ENCODE data around the gene CLK3. TPM values are rescaled to one million over a fixed set of nuclear protein-coding genes. Genes with fewer than 3 reads are reported as not detected.
"Not testable (repeated sequence)": the region's sequence is repeated elsewhere in the genome, so short reads cannot be mapped to it uniquely, and the experiment has no call there.

The CLK3 gene
- polyA plus RNA-seq, 5 donors, result 77.2 to 90.8 (median 83.3) TPM

DNA sequence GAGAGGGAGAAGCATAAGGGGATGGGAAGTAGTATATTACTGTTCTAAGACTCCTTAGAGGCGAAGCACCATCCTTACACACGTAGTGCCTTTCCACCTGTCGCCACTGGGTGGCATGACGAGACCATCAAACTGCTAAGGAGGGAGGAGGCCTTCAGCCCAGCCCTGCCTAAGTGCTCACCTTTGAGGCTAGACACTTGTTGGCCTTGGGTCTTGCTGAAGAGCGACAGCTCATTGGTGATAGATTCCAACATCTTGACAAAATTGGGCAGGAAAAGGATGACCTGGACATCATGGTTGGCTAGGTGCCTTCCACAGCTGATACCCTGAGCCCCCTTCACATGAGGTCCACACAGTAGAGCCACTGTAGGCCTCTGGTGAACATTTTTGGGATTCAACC is 19.6 kb downstream of the CLK3 start:
- DNase-seq, result peak in 1 of 2 donors; percentile 44

GRCh38 chr15:74636984-74637383 is 21.3 kb downstream of the CLK3 start:
- no peak for DNase-seq

DNA sequence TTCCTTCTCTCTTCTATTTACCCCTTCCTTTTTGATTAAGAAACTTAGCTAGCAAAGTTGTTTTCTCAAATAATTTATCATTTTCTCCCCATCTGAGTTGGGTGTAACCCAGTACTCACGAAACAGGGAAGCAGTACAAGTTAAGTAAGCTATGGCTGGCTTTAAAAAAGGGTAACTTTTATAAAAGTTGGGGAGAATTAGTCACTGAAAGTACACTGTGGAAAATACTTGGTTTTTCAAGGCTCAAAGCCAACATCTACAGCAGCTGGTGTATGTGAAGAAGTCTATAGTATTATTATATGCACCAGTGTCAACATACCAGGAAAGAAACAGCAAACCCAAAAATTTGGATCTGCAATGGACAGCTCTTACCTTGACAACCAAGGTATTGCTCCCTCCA is 25.5 kb downstream of the CLK3 start:
- no peak for DNase-seq

DNA sequence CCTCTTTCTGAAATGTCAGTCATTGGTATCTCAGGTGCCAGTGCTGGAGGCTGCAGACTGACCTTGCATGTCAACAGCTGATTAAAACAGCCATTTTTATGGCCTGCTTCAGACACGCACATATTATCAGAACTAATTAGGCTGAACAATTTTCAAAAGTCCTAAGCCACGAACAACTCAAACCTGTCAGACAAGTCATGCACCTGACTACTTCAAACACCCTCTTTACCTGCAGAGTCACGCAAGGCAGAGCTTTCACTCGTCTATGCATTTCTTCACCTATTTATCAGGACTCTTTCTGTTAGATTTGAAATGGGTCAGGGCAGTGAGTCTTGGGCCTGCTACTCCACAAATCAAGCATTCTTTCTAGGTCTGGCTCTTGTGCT is 26.7 kb downstream of the CLK3 start:
- DNase-seq, result peak; percentile 44 to 45

DNA sequence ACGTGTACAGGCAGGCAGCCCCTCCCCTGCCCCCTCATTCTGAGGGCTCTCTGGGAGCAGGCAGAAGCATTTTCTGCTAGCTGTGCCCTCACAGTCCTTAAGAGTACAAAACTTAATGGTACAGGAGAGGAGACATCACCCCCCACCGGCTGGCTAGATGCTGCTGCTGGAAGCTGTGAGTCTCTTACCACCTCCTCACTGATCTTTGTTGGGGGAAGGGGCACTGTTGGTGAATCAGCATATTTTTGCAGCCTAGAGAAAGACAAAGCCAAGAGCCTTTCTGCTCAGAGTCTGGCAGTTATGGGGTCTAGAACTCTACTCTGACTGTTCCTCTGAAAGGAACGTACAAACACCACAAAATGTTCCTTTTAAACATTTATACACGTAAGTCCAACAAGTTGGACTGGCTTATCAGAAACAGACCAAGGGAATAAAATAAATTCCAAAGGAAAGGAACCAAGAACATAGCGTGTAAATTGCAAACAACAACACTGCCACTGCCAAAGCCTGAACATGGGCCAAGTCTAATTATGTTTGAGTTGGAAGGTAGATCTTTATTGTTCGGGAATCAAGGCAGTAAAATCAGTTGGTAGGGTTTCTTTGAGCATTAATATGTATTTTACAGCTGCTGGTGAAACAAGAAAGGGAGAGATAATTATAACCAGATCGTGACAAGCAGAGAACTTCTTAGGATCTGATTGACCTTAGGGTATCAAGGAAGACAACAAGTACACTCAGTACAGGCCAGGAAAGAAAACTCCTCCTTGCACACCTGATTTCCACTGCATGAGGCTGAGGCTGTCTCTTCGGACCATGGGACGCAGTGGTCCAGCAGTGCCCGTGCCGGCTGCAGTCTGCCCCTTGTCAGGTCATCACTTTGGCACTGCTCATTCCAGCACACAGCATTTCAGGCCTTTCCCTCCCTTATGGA is 27.4 kb downstream of the CLK3 start:
- DNase-seq, result peak in 1 of 2 donors; percentile 19

GRCh38 chr15:74643665-74644204 is 28.1 kb downstream of the CLK3 start:
- no peak for DNase-seq

GRCh38 chr15:74646480-74646879 is 30.8 kb downstream of the CLK3 start:
- DNase-seq, result no peak

- no peak for DNase-seq
Measured at GRCh38 chr15:74648051-74648842, 32.6 kb downstream of the CLK3 start.

DNA sequence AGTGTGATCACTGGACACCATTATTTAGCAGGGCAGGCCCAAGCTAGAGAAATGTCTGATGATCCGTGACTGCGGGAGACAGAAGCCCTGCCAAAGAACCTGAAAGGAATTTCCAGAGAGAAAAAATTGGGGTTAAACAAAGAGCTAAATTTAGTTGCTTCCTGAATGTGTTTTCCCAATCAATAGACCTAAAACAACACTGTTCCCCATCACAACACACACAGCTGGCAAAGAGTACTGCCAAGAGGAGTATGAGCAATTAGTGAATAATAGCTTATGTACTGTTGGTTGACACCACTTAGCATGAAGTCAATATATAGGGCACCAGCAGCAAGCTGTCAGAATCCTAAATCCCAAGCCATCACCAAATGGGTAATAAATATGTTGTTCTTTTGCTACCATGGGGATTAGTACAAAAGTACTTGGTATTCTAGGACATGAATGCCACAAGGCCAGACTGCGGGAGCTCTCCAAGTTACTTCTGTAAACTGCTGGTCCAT is 35.7 kb downstream of the CLK3 start:
- no peak for DNase-seq

DNA sequence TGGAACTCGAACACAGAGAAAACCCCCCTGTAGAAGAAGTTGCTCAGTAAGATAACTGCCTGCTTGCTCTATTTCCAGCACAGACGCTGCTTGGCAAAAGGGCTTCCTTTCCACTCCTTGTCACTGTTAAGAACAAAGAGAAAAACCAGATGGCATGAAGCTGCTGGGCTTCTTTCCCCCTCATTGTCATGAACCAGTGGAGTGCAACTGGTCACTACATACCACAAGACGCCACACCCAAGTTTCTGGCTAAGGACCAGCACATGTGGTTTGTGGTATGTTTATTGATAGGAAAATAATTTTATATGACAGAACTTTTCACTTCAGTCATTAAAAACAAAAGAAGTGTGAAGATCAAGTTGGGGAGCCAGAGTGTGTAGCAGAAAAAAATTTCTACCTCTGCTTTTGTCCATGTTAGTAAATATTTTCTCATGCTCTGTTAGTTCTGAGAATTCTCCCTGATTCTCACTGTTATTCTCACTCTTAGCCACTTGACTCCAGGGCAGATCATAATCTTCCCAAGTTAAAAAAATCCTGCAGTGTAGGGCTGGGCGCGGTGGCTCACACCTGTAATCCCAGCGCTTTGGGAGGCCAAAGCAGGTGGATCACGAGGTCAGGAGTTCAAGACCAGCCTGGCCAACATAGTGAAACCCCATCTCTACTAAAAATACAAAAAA is 37.9 kb downstream of the CLK3 start:
- no peak for DNase-seq

DNA sequence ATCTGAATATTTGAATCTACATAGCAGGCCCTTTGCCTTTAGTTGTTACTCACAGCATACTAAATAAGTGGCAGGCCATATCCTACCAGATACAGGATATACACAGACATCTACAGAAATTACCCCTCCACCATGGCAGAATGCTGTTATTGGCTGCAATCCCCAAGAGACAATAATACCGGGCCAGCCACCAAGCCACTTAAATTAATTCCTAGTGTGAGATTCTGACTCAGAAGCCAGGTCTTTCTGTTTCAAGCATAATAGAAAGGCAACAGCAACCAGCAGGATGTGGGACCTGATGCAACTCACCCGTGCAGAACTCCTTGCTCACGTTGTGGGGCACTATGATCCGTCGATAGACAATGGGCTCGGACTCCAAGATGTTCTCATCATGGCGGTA is 39.8 kb downstream of the CLK3 start:
- no peak for DNase-seq

DNA sequence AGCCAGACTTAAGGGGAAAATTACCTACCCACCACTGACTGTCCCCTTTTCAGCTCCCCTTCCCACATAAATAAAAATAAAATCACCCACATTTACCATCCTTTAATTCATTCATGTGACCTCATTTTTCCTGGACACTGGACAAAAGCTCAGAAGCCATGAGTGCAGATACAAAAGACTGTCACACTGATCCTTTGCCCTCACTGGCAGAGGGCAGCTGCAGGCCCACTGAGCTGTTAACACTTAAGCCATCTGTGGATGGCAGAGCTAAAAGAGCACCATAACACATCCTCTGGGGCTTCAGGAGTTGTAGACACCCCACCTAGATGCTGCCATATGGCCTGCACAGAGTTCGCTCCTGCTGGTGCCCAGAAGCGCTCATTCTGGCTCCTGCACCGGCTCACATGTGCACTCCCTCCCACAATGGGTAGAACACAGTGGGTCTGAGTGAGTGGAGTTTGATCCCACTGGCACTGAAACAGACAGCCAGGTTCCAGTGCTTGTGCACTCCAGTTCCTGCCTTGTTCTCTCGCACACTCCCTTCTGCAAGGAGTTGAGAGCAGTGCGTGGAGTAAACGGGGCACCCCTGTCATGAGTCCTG is 41.4 kb downstream of the CLK3 start:
- no peak for DNase-seq

DNA sequence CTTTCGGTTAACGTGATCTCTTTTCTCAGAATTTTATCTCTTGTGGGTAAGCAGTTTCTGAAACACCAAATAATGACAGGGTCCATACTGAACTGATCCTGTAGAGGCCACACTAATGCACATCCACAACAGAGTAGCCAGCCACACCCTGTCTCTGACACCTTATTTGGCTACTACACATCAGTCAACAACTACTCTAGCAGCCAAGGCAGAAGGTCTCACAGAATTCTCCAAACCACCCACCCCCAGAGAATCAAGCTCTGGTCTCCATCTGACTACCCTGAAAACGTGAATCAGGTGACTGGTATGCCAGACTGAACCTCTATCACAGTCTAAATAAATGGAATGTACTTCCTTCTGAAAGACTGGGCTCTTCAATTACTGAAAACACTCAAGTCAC is 42.2 kb downstream of the CLK3 start:
- DNase-seq, result no peak

- not testable (repeated sequence) for DNase-seq
Measured at GRCh38 chr15:74661280-74661679, 45.6 kb downstream of the CLK3 start.

- no peak for DNase-seq
Measured at GRCh38 chr15:74662064-74662860, 46.6 kb downstream of the CLK3 start.

- DNase-seq, result no peak
Measured at GRCh38 chr15:74663303-74664027, 47.8 kb downstream of the CLK3 start.

DNA sequence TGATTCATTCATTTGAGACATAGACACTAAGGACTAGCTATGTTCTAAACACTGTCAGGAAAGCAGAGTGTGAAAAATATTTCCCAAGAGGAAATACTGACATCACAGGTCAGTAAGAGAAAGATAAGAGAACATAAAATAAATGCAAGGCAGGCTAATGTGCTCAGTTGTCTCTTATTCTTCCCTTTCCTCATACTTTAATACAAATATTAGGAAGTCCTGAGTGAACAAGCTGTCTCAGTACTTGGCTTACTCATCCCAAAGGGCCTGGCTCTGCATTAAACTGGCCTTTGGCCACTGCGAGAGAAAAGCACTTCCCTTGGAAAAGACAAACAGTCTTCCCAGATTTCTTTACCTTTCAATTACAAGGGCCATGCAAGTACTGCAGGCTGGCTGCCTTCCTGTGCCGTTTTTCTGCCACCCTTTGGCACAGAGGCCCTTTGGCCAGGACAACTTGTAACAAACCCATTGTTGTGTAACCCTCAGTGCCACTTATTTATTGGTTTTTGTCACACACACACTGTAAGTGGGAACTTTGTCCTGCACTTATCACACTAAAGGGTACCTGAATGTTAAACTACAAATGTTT is 48.5 kb downstream of the CLK3 start:
- DNase-seq, result no peak

DNA sequence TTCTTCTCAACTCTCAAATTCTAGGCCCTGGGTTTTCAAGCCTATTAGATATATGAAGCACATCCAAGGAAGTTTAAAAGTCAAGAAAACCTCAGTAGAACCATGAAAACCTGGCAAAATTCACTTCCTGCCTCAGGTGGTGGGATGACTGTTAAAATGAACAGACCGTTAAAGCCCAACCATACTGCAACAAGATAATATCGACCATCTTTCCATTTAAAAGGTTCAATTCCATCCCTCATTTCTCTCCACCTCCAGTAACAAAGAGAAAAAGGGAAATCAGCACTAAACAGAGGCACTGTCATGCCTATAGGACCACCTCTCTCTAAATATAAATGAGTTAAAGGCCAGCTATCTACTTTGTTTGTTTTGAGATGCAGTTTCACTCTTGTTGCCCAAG is 49.0 kb downstream of the CLK3 start:
- no peak for DNase-seq

DNA sequence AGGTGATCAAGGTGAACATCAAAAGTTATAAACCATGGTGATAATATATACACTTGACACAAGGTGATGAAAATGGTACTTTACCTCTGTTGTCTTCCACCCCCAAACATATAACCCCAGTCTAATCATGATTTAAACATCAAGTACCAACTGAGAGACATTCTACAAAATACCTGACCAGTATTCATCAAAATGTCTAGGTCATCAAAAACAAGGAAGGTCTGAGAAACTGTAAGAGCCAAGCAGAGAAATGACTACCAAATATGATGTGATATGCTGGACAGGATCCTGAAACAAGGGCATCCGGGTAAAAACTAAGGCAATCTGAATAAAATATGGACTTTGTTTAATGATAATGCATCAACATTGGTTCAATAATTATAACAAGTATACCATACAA is 52.3 kb downstream of the CLK3 start:
- no peak for DNase-seq
